Skin of body (tissue), 2 donors: Measurements from ENCODE around the gene STAT3. TPM values are rescaled to one million over a fixed set of nuclear protein-coding genes. Genes with fewer than 3 reads are reported as not detected.
"Not testable (repeated sequence)": the region's sequence is repeated elsewhere in the genome, so short reads cannot be mapped to it uniquely, and the experiment has no call there.

Experiments
- DNase-seq: peaks from one replicate; lab custom pipeline; 2025; lab: John Stamatoyannopoulos, UW
- total RNA-seq: library from RNA; depleted of rRNA; stranded (reverse); fragments of >200 nt; gene quantifications from one replicate; pipeline ENCODE4 v1.2.3, GENCODE V29; 2014

Gene STAT3
- total RNA-seq, 1 donor from 2014 or later, result 107 TPM

DNA sequence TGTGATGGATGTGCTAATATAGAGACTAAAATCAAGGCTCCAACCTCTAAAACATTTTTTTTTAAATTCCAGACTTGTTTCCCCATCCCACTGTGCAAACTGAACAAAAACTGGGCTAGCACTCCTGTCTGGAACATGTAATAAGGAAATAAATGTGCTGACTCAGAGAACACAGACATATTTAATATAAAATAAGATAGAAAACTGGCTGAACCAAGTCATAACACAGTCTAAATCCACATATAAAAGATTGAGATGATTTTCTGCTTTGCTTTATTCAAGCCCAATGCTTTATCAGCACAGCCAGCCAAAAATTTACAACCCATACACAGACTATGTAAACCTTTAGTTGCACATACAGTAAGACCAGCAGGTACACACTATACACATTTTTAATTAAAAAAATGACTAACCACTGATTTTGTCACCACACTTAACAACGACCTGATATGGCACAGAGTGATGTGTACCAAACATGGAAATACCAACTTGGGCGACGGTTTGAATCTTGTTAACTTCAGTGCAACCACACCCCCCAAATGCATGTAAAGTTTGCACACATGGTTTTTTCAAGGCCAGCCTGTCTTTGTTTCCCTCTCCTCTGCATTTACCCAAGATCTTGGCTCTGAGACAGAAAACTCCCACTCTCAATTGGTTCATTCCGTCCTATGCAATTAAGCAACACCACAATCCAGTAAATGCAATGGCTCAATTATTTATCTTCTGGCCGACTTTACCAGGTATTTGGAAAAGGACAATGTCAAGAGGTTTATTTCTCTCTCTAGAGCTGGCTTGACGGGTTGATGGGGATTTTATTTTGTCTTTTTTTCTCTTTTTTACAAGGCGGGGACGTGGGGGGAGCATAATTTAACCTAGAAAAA, 1.2 kb downstream of the STAT3 start:
- peak; percentile 46 for DNase-seq

DNA sequence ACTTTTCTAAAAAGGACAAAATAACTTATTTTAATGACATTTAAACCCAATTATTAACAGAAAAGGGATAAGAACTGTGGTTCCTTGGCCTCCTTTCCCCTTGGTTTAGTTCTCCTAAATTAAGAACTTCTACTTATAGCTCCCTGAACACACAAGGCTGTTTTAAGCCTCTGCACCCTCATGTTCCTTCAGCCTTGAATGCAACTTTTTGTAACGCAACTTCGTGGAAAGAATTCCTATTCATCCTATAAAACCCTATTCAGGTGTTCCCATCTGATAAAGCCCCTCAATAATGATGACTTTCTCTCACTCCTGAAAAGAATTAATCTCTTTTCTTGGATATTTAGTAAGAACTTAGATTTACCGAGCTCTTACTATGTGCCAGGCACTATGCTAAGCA, 6.3 kb downstream of the STAT3 start:
- no peak for DNase-seq

DNA sequence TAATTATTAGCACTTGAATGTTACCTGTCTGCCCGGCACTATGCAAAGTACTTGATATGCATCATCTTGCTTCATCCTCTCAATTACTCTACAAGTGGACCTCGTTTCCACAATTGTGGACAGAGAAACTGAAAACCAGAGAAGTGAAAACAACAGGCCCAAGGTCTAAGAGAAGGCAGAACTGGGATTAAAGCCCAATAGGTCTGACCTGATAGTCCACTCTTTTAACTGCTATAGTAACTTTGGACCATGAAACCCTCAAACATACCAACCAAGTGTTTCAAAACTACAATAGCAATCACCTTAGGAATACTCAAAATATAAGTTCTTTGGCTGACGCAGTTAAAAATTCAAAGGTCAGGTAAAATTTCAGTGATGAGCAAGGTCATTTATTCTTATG, 7.3 kb downstream of the STAT3 start:
- no peak for DNase-seq

DNA sequence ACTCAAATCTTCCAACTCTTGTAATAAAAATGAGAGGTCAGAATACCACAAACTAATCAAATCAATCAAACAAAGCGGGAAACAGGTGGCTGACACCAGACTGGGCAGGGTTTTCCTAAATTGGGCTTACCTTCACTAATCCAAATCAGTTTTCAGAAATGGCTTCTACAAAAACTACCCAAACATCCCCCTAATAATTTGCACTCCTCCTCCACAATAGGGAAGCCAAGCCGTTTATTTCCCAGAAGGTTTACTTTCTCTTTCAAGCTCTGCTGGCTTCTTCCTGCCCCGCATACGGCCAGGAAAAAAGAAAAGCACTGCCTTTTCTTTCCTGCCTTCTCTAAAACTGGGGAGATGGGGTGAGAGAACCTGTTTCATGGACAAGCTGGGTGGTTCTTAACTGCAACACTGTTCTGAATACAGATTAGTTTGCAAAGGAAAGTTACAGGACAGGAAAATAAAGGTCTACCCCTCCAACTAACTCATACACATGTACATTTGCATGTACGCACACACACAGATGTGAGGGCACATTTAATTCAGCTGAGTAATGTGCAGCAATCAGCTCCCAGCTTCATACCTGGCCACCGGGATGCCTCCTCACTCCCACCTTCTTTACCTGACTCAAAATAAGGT, 9.2 kb downstream of the STAT3 start:
- peak; percentile 60 for DNase-seq

DNA sequence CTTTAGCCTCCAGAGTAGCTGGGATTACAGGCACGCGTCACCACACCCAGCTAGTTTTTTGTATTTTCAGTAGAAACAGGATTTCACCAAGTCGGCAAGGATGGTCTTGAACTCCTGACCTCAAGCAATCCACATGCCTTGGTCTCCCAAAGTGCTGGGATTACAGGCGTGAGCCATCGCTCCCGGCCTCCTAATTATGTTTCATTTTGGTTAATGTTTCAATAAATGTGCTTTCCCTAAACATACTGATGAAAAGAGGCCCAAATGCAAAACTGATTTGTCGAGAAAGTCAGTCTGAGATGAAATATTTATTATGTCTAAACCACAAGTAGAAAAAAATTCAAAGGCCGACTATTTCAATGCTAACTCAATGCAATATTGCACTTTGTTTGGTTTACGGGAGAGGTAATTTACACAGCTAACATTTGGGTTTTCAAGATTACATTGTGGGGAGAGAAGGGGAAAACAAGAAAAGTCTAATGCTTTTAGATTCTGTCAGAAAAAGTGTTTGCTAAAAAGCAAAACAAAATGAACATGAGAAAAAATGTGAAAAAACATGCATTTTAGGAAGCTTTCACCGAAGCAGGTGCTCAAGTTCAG, 9.8 kb downstream of the STAT3 start:
- DNase-seq, result no peak

DNA sequence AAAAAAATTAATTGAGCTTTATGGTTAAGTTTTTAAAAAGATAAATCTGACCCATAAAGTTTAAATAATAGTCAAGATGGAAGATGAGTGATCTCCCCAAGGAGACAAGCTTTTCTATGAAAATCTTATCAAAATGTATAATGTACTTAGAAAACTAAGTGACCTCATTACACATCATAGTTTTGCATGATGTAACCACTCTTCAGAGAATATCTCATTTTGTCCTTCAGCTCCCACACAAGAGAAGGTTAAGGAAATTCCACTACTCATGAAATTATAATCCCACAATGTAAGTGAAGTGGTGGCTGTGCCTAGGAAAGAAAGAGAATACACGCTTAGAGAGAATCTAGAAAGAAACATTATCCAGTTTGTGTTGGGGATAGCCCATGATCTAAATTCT, 14.3 kb downstream of the STAT3 start:
- no peak for DNase-seq

DNA sequence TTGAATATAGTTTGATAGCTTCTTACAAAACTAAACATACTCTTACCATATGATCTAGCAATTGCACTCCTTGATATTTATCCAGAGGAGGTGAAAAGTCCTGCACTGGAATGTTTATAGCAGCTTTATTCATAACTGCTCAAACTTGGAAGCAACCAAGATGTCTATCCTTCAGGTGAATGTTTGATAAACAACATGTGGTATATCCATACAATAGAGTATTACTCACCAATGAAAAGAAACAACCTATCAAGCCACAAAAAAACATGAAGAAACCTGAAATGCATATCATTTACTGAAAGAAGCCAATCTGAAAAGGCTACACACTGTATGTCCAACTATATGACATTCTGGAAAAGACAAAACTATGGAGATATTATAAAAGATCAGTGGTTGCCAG, 16.1 kb downstream of the STAT3 start:
- DNase-seq, result no peak

DNA sequence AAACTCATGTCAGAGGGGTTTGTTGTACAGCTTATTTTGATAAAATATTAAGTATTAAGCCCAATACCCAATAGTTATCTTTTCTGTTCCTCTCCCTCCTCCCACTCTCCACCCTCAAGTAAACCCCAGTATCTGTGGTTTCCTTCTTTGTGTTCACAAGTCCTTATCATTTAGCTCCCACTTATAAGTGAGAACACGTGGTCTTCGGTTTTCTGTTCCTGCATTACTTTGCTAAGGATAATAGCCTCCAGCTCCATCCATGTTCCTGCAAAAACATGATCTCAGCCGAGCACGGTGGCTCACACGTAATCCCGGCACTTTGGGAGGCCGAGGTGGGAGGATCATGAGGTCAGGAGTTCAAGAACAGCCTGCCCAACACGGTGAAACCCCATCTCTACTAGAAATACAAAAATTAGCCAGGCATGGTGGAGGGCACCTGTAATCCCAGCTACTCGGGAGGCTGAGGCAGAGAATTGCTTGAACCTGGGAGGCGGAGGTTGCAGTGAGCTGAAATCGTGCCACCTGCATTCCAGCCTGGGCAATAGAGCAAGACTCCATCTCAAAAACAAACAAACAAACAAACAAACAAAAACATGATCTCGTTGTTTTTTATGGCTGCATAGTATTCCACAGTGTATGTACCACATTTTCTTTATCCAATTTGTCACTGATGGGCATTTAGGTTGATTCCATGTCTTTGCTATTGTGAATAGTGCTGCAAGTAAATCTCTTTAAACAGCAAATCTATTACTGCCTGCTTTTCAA, 19.3 kb downstream of the STAT3 start:
- not testable (repeated sequence) for DNase-seq

DNA sequence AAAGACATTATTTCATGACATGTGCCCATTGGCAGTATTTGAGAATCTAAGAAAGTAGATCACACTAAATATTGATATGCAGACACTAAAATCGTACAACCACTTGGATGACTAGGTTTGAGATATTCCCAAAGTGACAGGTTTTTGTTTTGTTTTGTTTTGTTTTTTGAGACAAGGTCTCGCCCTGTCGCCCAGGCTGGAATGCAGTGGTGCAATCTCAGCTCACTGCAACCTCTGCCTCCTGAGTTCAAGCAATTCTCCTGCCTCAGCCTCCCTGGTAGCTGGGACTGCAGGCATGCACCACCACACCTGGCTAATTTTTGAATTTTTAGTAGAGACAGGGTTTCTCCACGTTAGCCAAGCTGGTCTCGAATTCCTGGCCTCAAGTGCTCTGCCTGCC, 19.9 kb downstream of the STAT3 start:
- DNase-seq, result not testable (repeated sequence)

DNA sequence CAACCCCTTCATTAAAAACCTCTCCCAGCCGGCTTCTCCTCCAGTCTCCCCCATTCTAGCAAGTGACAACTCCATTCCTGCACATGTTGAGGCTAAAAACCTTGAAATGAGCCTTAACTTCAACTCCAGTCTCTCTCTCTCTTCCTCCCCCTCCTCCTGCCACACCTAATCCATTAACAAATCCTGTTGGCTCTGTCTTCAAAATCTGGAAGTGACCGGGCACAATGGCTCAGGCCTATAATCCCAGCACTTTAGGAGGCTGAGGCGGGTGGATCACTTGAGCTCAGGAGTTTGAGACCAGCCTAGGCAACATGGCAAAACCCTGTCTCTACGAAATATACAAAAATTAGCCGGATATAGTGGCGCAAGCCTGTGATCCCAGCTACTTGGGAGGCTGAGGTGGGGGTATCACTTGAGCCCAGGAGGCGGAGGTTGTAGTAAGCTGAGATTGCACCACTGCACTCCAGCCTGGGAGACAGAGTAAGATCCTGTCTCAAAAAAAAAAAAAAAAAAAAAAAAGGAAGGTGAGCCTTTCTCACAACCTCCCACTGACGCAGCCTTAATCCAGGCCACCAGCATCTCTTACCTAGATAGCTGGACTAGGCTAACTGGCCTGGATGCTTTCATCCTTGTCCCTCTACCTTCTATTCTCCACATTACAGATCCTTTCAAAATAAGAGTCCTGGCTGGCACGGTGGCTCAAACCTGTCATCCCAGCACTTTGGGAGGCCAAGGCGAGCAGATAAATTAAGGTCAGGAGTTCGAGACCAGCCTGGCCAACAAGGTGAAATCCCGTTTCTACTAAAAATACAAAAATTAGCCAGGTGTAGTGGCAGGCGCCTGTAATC, 21.8 kb downstream of the STAT3 start:
- not testable (repeated sequence) for DNase-seq

DNA sequence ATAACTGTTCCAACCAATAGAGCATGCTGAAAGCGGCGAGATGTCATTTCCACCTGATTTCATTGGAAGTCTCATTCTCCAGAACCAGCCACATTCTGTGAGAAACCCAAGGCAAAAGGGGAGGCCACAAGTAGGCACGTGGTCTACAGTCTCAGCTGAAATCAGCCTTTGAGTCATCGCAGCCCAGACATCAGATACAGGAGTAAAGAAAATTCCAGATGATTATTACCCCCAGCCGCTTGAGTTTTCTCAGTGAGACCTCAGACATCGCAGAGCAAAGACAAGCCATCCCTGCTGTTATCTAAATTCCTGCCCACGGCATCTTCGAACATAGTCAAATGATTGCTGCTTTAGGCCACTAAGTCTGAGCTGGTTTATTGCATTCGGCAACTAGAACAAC, 23.1 kb downstream of the STAT3 start:
- no peak for DNase-seq

DNA sequence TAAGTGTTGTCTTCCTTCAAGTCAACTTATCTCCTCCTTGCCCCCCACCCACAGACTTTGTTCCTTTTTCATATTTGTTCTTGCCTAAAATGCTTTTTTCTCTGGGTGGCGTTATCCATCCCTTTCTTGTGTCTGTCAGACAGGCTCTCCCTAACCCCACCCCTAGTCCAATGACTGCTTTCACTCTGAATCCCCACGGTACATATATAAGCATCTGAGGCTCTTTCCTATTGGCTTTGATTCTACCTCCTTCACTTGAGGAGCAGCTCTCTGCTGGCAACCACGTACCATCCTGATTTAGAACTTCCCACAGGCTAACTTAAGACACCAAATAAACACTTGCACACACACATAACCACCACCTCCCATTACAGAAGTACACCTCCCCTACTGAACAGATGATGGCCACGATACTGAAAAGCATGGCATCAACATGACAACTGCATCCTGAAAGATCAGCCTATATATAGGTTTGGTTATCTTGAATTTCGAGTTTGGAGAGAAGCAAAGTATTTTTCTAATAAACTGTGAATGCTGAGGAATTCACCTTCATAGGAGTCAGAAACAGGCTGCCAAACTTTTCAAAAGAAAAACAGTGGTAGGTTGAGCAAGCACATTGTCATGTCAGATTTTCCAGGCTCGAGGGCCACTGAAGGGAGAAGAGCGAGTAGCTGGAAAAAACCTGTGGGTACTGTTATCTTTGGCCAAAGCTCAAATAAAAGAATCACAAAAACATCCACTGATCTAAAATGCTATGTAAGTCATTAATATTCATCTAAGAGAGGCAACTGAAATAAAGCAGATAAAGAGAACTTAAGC, 24.3 kb downstream of the STAT3 start:
- no peak for DNase-seq

DNA sequence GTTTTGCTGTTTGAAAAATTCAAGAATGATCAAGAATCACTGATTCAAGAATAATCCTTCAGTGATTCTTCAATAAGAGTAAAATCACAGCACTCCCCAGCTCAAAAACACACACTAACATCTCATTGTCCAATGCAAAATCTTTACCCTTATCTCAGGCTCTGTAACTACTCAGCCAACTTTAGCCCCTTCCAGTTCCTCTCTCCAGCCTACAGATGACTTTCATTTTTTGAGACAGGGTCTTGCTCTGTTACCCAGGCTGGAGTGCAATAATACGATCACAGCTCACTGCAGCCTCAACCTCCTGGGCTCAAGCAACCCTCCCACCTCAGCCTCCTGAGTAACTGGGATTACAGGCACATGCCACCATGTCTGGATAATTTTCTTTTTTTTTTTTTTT, 25.0 kb downstream of the STAT3 start:
- no peak for DNase-seq

DNA sequence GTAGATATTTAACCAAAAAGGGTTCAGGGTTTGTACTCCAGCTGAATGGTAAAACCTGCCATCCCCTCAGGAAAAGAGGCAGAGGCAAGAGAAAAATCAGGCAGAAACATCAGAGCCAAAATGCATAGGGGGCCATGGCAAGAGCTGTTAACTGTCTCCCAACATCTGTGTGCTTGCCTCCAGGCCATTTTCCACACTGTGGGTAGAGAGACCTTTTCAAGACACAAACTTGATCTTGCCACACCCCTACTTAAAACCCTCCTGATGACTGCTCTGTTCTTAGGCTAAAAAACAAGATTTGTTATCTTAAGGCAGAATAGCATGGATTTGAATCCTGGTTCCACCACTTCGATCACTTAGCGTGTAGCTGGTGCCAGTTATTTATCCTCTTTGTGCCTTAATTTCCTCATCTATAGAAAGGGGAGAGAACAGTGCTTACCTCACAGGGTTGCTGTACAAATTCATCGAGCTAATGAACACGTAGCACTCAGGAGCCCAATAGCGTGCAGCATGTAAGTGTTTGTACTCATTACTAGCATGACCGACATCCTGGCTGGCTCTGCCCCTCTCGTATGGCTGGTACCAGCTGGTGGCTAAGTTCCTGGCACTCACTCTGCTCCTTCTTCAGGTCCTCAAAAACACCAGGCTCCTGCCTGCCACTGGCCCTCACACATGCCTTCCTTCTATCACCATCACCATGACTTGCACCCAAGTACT, 25.8 kb downstream of the STAT3 start:
- no peak for DNase-seq

DNA sequence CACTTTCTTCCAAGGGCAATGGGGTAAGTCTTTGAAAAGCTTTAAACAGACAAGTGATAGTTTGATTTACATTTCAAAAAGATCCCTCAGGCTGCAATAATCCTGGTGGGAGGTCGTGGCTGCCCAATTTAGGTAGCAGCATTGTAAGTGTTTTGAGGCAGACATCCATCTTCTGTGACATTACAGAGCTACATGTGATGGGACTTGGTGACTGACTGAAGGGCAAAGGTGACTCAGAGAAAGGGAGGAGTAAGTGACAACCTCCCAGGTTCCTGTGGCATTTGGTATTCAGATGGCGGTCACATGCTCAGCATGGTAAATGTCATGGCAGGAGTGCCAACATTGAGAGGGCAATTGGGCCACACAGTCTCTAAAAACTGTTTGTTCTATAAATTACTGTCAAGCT, 26.5 kb downstream of the STAT3 start:
- no peak for DNase-seq

DNA sequence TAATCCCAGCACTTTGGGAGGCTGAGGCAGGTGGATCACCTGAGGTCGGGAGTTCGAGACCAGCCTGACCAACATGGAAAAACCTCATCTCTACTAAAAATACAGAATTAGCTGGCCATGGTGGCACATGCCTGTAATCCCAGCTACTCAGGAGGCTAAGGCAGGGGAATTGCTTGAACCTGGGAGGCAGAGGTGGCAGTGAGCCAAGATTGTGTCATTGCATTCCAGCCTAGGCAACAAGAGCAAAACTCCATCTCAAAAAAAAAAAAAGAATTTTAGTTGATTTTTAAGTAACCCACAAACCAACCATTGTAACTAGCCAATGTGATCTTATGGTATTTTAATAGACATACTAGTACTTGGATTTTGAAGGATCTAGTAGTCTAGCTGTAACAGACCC, 27.9 kb downstream of the STAT3 start:
- DNase-seq, result not testable (repeated sequence)

DNA sequence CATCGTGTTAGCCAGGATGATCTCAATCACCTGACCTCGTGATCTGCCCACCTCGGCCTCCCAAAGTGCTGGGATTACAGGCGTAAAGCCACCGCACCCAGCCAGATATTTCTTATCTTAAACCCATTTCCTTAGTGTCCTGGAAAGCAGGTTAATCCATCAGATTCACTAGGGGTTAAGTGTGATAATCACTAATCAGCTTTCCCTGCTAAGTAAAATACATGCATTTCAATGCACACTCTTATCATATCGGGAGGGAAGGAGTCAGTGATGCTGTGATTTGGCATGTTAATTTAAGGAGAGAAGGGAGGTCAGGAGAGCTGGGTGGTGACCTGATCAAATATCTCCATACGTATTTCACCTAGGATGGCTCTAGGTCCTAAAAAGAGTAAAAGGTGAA, 29.1 kb downstream of the STAT3 start:
- DNase-seq, result no peak

DNA sequence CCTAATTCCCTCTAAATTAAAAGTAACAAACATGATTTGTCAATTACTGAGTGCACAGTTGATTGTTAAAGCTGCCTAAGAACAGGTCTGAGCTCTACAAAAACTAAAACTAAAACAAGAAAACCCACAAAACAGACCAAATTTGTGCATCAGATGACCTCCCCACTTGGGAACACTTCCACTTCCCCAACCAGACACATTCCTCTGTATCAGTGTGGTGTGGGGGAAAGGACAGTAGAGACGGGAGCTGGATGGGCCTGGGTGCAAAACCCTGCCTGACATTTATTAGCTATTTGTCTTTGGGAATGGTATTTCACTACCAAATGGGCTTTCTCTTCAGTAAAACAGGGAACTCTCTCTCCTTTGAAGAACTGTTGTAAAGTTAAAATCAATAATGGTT, 29.8 kb downstream of the STAT3 start:
- DNase-seq, result no peak
